ENCODE measurements around the gene GYS1.

- TF ChIP-seq CTCF (IDR thresholded peaks at IDR 0.05) (no peak), POLR2A (IDR thresholded peaks at IDR 0.05) (no peak), POLR2AphosphoS5 (IDR thresholded peaks at IDR 0.05) (no peak)
Observed at GRCh38 chr19:48940902-48941301, 52.2 kb downstream of the GYS1 start.

Measured in stomach (tissue), 4 donors.